Measurements from ENCODE around the gene KIAA0232. TPM values are rescaled to one million over a fixed set of nuclear protein-coding genes. Genes with fewer than 3 reads are reported as not detected.

Gene KIAA0232
- total and polyA plus RNA-seq, 9 of the 15 experiments (the other 6 are each of a cell fraction or from before 2014, with no cell fraction given) = 3.5 to 17.4 (median 13.0) TPM

DNA sequence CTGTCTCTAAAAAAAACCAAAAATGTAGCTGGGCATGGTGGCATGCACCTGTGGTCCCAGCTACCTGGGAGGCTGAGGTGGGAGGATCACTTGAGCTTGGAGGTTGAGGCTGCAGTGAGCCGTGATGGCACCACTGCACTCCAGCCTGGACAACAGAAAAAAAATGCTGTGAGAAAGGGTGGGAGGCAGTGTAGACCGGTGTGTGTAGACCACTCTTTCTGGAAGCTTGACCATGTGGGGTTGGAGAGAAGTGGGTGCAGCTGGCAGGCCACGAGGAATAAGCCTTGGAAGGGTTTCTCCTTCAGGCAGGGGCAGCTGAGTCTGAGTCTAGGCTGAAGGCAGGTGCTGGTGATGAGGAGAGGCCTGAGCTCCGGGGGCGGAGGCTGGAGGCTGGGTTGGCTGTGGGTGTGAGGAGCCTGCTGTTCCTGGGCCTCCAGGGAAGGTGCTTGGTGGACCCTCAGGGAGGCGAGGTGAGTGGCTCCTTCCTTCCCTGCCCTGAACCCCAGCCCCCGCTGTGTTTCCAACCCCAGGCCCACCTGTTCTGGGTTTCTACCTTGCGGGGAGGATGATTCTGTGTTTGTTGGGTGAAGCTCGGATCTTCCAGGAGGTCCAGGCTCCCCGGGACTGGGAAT, 117.8 kb downstream of the KIAA0232 start:
- H3K4me1 ChIP-seq (replicated peaks in 1 of 2; ENCODE audit: control insufficient read depth in 2 of 2, insufficient read depth in 2 of 2, low read length in 2 of 2) = peaks cover 11 to 34% of the 10 kb centered on the region in 2 experiments; a peak in 4 of 5 replicates
- peak overlapping the region; percentile 47; the same call in 1 of the 2 replicates for H2AFZ ChIP-seq (ENCODE audit: low read depth, low read length)
- ChIA-PET CTCF (ENCODE audit: low intra/inter-chr PET ratio) (no interaction called here), POLR2A (interaction anchor here (1.2 to 2.1 kb wide), 3 partner anchors 9 to 169 kb away, joined by 3 to 16 read pairs (median 4); partner anchors contain the start of genes TADA2B and TBC1D14)
- H3K9ac ChIP-seq (ENCODE audit: insufficient read depth in 1 of 2, low read depth in 2 of 2, low read length in 2 of 2) = peak overlapping the region in 1 of 2 experiments; percentile 70; a peak in 1 of 4 replicates
- intact Hi-C loops (cut with micrococcal nuclease) = no loop called here
- no peak for DNase-seq (ENCODE audit: extremely low read depth in 1 of 4, low spot score in 3 of 4)
- H3K27ac ChIP-seq (ENCODE audit: extremely low read depth, low read depth, low read length) = no peak overlapping the region
- no peaks in the 10 kb centered on the region for H4K20me1 ChIP-seq (replicated peaks; ENCODE audit: control insufficient read depth, insufficient read depth, low read length)
- no peaks in the 10 kb centered on the region for H3K36me3 ChIP-seq (ENCODE audit: control insufficient read depth, insufficient read depth, low read length)
- peak; percentile 14; the same call in 1 of the 3 replicates for ATAC-seq
- H3K79me2 ChIP-seq (ENCODE audit: control insufficient read depth, insufficient read depth, low read length) = no peaks in the 10 kb centered on the region
- no peak for FAIRE-seq
- H3K27me3 ChIP-seq (ENCODE audit: control insufficient read depth in 2 of 2, insufficient read depth in 2 of 2, low read length in 2 of 2) = no peaks in the 10 kb centered on the region
- no peaks in the 10 kb centered on the region for H3K9me3 ChIP-seq (replicated peaks; ENCODE audit: control insufficient read depth, insufficient read depth, low read depth, low read length)
- no peak overlapping the region for H3K4me3 ChIP-seq
- in situ Hi-C loops (cut with MboI) = loop anchor here (5.0 kb wide), 1 partner anchor 172 kb away; no protein-coding TSS in a partner anchor
- no peak overlapping the region for H3K4me2 ChIP-seq (ENCODE audit: insufficient read depth, low read length)
- no peak for TF ChIP-seq EP300 (IDR thresholded peaks at IDR 0.05; ENCODE audit: low read length)
- TF ChIP-seq ZSCAN29 (IDR thresholded peaks at IDR 0.05) = peak; percentile 60; the same call in 1 of the 2 replicates
- TF ChIP-seq EGR1 (conservative IDR thresholded peaks at IDR 0.05) = peak; percentile 70
- no peaks in the 10 kb centered on the region for H3K9me1 ChIP-seq (ENCODE audit: control insufficient read depth, insufficient read depth, low read length)
- no TSS peak for BruUV-seq (replicated peaks)
- WGBS (ENCODE audit: insufficient coverage, low coverage, missing lambda C conversion rate) = 67% methylated on average over 8 of the region's 10 CpGs

DNA sequence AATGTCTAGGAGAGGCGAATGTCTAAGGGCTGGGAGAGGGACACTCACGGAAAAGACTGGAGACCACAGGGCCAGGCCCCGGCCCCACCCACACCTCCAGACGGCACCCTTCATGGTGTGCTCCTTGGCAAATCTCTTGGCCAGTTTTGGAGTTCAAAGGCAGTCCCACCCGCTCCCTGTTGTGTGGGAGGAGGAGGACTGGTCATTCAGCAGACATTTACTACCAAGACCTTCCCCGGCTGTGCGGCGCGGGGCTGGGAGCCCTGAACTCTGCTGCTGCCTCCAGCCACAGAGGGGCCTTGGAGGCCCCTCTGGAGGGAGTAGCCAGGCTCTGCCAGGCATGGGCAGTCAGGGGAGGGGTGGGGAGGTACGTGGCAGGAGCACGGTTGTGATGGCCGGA, 118.4 kb downstream of the KIAA0232 start:
- Histone ChIP-seq H3K4me3 (no peak overlapping the region), H3K27ac (ENCODE audit: extremely low read depth, low read depth, low read length) (no peak overlapping the region), H3K4me2 (ENCODE audit: insufficient read depth, low read length) (no peak overlapping the region), H3K4me1 (replicated peaks in 1 of 2; ENCODE audit: control insufficient read depth in 2 of 2, insufficient read depth in 2 of 2, low read length in 2 of 2) (peaks cover 11 to 34% of the 10 kb centered on the region in 2 experiments; a peak in 4 of 5 replicates), H3K36me3 (ENCODE audit: control insufficient read depth, insufficient read depth, low read length) (no peaks in the 10 kb centered on the region), H3K9me1 (ENCODE audit: control insufficient read depth, insufficient read depth, low read length) (no peaks in the 10 kb centered on the region), H3K27me3 (ENCODE audit: control insufficient read depth in 2 of 2, insufficient read depth in 2 of 2, low read length in 2 of 2) (no peaks in the 10 kb centered on the region), H3K9ac (ENCODE audit: insufficient read depth in 1 of 2, low read depth in 2 of 2, low read length in 2 of 2) (peak overlapping the region in 1 of 2 experiments; percentile 23; a peak in 2 of 4 replicates), H3K79me2 (ENCODE audit: control insufficient read depth, insufficient read depth, low read length) (no peaks in the 10 kb centered on the region), H2AFZ (ENCODE audit: low read depth, low read length) (no peak overlapping the region; the same call in 1 of the 2 replicates), H3K9me3 (replicated peaks; ENCODE audit: control insufficient read depth, insufficient read depth, low read depth, low read length) (no peaks in the 10 kb centered on the region), H4K20me1 (replicated peaks; ENCODE audit: control insufficient read depth, insufficient read depth, low read length) (no peaks in the 10 kb centered on the region)
- POLR2A ChIA-PET = interaction anchor here (1.2 to 2.1 kb wide), 3 partner anchors 8 to 170 kb away, joined by 3 to 16 read pairs (median 4); partner anchors contain the start of genes TADA2B and TBC1D14
- FAIRE-seq (no peak), ATAC-seq (peak; percentile 38), DNase-seq (ENCODE audit: extremely low read depth in 1 of 4, low spot score in 3 of 4) (no peak)
- 54% methylated on average over 8 of the region's 12 CpGs for WGBS (ENCODE audit: insufficient coverage, low coverage, missing lambda C conversion rate)
- no TSS peak for BruUV-seq (replicated peaks)
- intact Hi-C loops (cut with micrococcal nuclease) = no loop called here
- CTCF ChIA-PET (ENCODE audit: low intra/inter-chr PET ratio) = no interaction called here
- in situ Hi-C loops (cut with MboI) = loop anchor here (5.0 kb wide), 1 partner anchor 171 kb away; no protein-coding TSS in a partner anchor
- TF ChIP-seq, protein P1, sequence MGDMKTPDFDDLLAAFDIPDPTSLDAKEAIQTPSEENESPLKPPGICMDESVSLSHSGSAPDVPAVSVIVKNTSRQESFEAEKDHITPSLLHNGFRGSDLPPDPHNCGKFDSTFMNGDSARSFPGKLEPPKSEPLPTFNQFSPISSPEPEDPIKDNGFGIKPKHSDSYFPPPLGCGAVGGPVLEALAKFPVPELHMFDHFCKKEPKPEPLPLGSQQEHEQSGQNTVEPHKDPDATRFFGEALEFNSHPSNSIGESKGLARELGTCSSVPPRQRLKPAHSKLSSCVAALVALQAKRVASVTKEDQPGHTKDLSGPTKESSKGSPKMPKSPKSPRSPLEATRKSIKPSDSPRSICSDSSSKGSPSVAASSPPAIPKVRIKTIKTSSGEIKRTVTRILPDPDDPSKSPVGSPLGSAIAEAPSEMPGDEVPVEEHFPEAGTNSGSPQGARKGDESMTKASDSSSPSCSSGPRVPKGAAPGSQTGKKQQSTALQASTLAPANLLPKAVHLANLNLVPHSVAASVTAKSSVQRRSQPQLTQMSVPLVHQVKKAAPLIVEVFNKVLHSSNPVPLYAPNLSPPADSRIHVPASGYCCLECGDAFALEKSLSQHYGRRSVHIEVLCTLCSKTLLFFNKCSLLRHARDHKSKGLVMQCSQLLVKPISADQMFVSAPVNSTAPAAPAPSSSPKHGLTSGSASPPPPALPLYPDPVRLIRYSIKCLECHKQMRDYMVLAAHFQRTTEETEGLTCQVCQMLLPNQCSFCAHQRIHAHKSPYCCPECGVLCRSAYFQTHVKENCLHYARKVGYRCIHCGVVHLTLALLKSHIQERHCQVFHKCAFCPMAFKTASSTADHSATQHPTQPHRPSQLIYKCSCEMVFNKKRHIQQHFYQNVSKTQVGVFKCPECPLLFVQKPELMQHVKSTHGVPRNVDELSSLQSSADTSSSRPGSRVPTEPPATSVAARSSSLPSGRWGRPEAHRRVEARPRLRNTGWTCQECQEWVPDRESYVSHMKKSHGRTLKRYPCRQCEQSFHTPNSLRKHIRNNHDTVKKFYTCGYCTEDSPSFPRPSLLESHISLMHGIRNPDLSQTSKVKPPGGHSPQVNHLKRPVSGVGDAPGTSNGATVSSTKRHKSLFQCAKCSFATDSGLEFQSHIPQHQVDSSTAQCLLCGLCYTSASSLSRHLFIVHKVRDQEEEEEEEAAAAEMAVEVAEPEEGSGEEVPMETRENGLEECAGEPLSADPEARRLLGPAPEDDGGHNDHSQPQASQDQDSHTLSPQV (IDR thresholded peaks at IDR 0.05) = no peak

All from K562 (cell line).